Mesothelial cell of epicardium (in vitro differentiated cells): ENCODE measurements around the gene C12orf57. TPM values are rescaled to one million over a fixed set of nuclear protein-coding genes. Genes with fewer than 3 reads are reported as not detected.

ENCODE experiments used
- DNase-seq, 2 experiments: peaks; one replicate each; pipeline ENCODE4 v3.0.0; 2021; ENCODE audit warnings: low spot score in 2 of 2; ENCODE audit not compliant: unreplicated experiment in 2 of 2
- H3K27ac Mint-ChIP-seq: 2 replicates; pipeline ENCODE4 v1.8.0; 2021; ENCODE audit warnings: mixed read lengths
- H3K27me3 Mint-ChIP-seq: 2 replicates; pipeline ENCODE4 v1.8.0; 2021; ENCODE audit warnings: low read depth, mixed read lengths
- H3K36me3 Mint-ChIP-seq: 2 replicates; pipeline ENCODE4 v1.8.0; 2021; ENCODE audit warnings: mixed read lengths
- H3K4me1 Mint-ChIP-seq: 2 replicates; pipeline ENCODE4 v1.8.0; 2021; ENCODE audit warnings: mixed read lengths
- H3K4me3 Mint-ChIP-seq: 2 replicates; pipeline ENCODE4 v1.8.0; 2021; ENCODE audit warnings: mild to moderate bottlenecking, moderate library complexity, mixed read lengths
- H3K9me3 Mint-ChIP-seq: 2 replicates; pipeline ENCODE4 v1.8.0; 2021; ENCODE audit warnings: mixed read lengths
- total RNA-seq: library from RNA; stranded (reverse); gene quantifications from 3 replicates; pipeline ENCODE4 v1.2.1, GENCODE V29; 2021
- TF ChIP-seq, protein P1 (sequence below): fragments of 200-600 bp; sonication (generic); IDR thresholded peaks from one replicate; pipeline ENCODE4 v1.5.0; 2021; ENCODE audit warnings: antibody characterized with exemption; ENCODE audit not compliant: unreplicated experiment

Gene C12orf57
- total RNA-seq, 1 donor from 2014 or later, result 203 TPM

DNA sequence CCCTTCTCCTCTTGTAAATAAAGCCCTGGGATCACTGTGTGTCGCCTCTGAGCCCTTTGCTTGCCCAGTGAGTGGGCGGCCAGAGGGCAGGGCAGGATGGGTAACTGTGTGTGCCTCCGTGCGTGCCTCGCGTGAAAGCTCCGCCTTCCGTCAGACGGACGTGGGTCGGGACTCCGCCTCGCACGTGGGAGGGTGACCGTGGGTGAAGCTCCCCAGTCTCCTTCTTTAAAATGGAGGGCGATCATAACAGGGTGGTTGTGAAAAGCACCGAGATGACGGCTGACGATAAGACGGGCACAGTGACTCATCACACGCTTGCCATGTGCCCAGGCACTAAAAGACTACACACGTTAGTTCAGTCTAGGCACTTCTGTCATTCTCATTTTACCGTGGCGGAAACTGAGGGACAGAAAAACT, 17.5 kb downstream of the C12orf57 start:
- H3K4me3 Mint-ChIP-seq, result peak overlapping the region; percentile 78
- TF ChIP-seq, protein P1, sequence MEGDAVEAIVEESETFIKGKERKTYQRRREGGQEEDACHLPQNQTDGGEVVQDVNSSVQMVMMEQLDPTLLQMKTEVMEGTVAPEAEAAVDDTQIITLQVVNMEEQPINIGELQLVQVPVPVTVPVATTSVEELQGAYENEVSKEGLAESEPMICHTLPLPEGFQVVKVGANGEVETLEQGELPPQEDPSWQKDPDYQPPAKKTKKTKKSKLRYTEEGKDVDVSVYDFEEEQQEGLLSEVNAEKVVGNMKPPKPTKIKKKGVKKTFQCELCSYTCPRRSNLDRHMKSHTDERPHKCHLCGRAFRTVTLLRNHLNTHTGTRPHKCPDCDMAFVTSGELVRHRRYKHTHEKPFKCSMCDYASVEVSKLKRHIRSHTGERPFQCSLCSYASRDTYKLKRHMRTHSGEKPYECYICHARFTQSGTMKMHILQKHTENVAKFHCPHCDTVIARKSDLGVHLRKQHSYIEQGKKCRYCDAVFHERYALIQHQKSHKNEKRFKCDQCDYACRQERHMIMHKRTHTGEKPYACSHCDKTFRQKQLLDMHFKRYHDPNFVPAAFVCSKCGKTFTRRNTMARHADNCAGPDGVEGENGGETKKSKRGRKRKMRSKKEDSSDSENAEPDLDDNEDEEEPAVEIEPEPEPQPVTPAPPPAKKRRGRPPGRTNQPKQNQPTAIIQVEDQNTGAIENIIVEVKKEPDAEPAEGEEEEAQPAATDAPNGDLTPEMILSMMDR, result no peak
- DNase-seq, result no peak
- no peaks in the 10 kb centered on the region for H3K9me3 Mint-ChIP-seq
- no peaks in the 10 kb centered on the region for H3K27me3 Mint-ChIP-seq
- peaks cover 2% of the 10 kb centered on the region for H3K36me3 Mint-ChIP-seq
- peak overlapping the region; percentile 99 for H3K27ac Mint-ChIP-seq
- H3K4me1 Mint-ChIP-seq, result peaks cover 36% of the 10 kb centered on the region

DNA sequence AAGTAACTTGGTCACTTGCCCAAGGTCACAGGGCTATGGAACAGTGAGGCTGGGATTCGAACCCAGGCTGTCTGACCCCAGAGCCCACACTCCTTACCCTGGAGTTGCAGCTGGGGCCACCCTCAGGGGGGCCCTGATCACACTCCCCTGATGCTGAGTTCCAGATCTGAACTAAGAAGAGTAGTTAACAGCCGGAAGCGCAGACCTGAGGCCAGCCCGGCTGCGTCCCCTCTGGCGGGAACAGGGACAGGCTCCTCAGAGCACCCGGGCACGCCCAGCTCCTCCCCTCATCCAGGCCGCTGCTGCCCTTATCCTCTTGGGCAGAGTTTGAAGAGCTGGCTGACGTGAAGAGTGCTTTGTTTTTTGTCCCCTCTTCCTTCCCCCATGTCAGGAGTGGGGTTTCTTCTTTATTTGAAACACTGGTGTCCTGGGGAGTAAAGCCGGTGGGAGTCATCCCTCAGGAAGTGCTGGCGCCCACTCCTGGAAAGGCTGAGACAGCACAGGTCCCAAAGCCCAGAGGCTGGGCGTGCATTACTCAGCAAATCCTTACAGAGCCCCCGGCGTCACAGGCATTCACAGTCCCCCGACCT, 18.0 kb downstream of the C12orf57 start:
- H3K27ac Mint-ChIP-seq, result peak overlapping the region; percentile 99
- TF ChIP-seq, protein P1, result peak; percentile 44
- no peaks in the 10 kb centered on the region for H3K27me3 Mint-ChIP-seq
- peak overlapping the region; percentile 78 for H3K4me3 Mint-ChIP-seq
- peaks cover 36% of the 10 kb centered on the region for H3K4me1 Mint-ChIP-seq
- no peaks in the 10 kb centered on the region for H3K9me3 Mint-ChIP-seq
- DNase-seq, result peak in 1 of 2 experiments; percentile 62
- H3K36me3 Mint-ChIP-seq, result peaks cover 4% of the 10 kb centered on the region

DNA sequence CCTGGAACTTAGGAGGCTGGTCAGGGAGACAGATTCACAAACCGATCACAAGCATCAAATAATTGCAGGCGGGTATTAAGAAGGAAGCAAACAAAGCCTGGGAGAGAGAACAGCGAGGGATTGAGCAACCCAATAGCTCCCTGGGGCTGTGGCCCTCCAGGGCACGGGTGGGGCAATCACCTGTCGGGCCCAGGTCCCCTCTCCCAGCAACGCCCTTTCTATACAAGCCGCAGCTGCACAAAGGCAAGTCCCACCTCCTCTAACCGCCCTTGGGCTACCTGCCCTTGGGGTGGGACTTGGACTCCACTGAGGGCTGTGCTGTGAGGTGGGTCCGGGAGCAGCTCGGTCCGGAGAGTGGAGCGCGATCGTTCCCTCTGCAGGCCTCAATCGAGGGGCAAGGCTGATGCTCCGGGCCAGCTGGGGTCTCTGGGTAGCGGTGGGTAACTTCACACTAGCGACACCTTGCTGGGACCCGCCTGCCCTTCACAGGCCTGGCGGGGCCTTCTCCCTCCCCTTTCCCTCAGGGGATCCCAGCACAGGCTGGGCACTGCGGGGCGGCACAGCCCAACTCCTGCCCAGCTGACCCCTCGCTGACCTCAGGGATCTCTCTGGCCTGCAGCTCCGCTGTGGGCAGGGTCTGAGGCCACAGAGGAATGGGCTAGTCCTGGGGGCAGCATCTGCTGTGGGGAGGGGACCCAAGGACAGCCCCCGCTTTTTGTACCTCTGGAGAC, 18.6 kb downstream of the C12orf57 start:
- Mint-ChIP-seq H3K4me3 (peak overlapping the region; percentile 78), H3K4me1 (peaks cover 36% of the 10 kb centered on the region), H3K27ac (peak overlapping the region; percentile 99), H3K27me3 (no peaks in the 10 kb centered on the region), H3K36me3 (peaks cover 4% of the 10 kb centered on the region), H3K9me3 (no peaks in the 10 kb centered on the region)
- TF ChIP-seq, protein P1, result no peak
- DNase-seq, result no peak

DNA sequence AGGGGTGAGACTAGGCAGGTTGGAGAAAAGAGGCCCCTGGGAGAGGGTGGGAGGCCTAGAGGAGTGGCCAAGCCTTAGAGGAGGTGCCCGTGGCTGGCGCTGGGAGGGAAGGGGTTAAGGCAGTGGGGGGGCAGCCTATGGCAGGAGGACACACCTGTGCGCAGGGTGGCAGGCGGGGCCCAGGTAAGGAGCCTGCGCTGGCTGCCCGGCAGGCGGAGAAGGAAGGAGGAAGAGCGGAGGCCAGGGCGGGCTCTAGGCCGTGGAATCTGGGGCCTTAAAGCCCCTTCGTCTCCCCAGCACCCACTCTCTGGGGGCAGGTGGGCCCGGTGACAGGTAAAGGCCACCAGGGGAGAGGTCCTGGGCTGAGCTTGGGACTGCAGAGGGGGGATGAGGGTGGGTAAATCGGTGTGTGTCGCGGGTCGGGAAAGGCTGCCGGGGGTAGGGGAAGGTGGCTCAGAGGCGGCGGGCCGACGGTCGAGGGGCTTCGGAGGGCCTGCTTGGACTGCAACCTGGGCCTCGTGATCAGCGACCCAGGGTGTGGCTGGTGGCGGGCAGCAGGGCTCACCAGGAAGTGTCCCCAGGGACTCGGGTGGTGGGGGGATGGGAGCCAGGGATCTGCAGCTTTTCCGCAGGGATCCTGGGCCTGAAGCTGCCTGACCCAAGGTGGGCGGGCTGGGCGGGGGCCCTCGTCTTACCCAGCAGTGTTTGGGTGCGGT, 19.4 kb downstream of the C12orf57 start:
- Mint-ChIP-seq H3K4me3 (peak overlapping the region; percentile 78), H3K27me3 (no peaks in the 10 kb centered on the region), H3K4me1 (peaks cover 36% of the 10 kb centered on the region), H3K9me3 (no peaks in the 10 kb centered on the region), H3K36me3 (peaks cover 4% of the 10 kb centered on the region), H3K27ac (peak overlapping the region; percentile 99)
- TF ChIP-seq, protein P1, result no peak
- DNase-seq, result peak; percentile 51 to 74

DNA sequence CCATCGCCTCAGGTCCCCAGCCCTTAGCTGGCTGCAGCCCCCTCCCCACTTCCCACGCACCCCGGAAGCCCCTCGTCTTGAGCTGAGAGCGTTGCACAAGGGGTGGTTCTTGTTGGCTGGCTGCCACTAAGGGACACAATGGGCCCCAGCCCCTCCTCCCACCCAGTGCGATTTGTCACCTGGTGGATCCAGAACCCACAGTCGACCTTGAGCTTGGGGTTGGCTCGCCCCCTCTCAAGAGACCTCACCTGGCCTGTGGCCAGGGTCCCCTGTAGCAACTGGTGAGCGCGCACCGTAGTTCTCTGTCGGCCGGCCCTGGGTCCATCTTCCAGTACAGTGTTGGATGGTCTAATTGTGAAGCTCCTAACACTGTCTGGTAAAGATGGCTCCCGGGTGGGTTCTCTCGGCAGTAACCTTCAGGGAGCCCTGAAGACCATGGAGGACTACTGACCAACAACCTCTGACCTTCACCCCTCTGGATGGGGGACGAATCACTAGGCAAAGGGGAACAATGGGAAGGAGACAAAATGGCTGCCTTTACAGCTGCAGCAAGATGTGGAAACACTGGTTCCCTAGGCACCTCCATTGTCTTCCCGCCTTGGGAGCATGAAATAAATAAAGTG, 20.1 kb downstream of the C12orf57 start:
- Mint-ChIP-seq H3K27me3 (no peaks in the 10 kb centered on the region), H3K27ac (peak overlapping the region; percentile 92), H3K4me1 (peaks cover 40% of the 10 kb centered on the region), H3K9me3 (no peaks in the 10 kb centered on the region), H3K4me3 (peak overlapping the region; percentile 78), H3K36me3 (peaks cover 4% of the 10 kb centered on the region)
- TF ChIP-seq, protein P1, result no peak
- no peak for DNase-seq
